Hepatocyte (in vitro differentiated cells): ENCODE data around the gene SPATA2. TPM values are rescaled to one million over a fixed set of nuclear protein-coding genes. Genes with fewer than 3 reads are reported as not detected.
"Not testable (repeated sequence)": the region's sequence is repeated elsewhere in the genome, so short reads cannot be mapped to it uniquely, and the experiment has no call there.

Experiments
- DNase-seq: peaks from one replicate; pipeline ENCODE4 v3.0.0-alpha.2; 2016; ENCODE audit warnings: low spot score
- H2AFZ ChIP-seq: fragments of 200-600 bp; sonication (generic); 2 replicates; pipeline ENCODE4 v1.6.0; 2016; ENCODE audit warnings: antibody characterized with exemption, mild to moderate bottlenecking
- H3K27ac ChIP-seq: fragments of 200-600 bp; sonication (generic); 2 replicates; pipeline ENCODE4 v1.5.1; 2016; ENCODE audit warnings: mild to moderate bottlenecking
- H3K27me3 ChIP-seq: fragments of 200-600 bp; sonication (generic); 2 replicates; pipeline ENCODE4 v1.6.1; 2016
- H3K36me3 ChIP-seq: fragments of 200-600 bp; sonication (generic); replicated peaks from 2 replicates; pipeline ENCODE4 v1.5.1; 2016; ENCODE audit warnings: low read depth; ENCODE audit not compliant: insufficient read depth
- H3K4me1 ChIP-seq: fragments of 200-600 bp; sonication (generic); 2 replicates; pipeline ENCODE4 v1.5.1; 2016; ENCODE audit warnings: mild to moderate bottlenecking, moderate library complexity; ENCODE audit not compliant: insufficient read depth
- H3K4me2 ChIP-seq: fragments of 200-600 bp; sonication (generic); 2 replicates; pipeline ENCODE4 v1.6.0; 2016
- H3K4me3 ChIP-seq: fragments of 200-600 bp; sonication (generic); 2 replicates; pipeline ENCODE4 v1.5.1; 2016; ENCODE audit warnings: mild to moderate bottlenecking
- H3K79me2 ChIP-seq: fragments of 200-600 bp; sonication (generic); 2 replicates; pipeline ENCODE4 v1.6.0; 2017; ENCODE audit warnings: mild to moderate bottlenecking
- H3K9me2 ChIP-seq: fragments of 200-600 bp; sonication (generic); replicated peaks from 2 replicates; pipeline ENCODE4 v1.6.0; 2017; ENCODE audit warnings: mild to moderate bottlenecking; ENCODE audit not compliant: insufficient read depth
- H3K9me3 ChIP-seq: fragments of 200-600 bp; sonication (generic); 2 replicates; pipeline ENCODE4 v1.5.1; 2016; ENCODE audit warnings: low read depth, mild to moderate bottlenecking
- H4K20me1 ChIP-seq: fragments of 200-600 bp; sonication (generic); 2 replicates; pipeline ENCODE4 v1.6.0; 2016; ENCODE audit warnings: mild to moderate bottlenecking; ENCODE audit not compliant: insufficient read depth, poor library complexity, severe bottlenecking
- CTCF ChIP-seq: fragments of 200-600 bp; sonication (generic); IDR thresholded peaks from 2 replicates; pipeline ENCODE4 v1.5.1; 2016; ENCODE audit warnings: antibody characterized with exemption, mild to moderate bottlenecking; ENCODE audit not compliant: poor library complexity
- EZH2 ChIP-seq: fragments of 200-600 bp; sonication (generic); IDR thresholded peaks from 2 replicates; pipeline ENCODE4 v1.6.1; 2016; ENCODE audit warnings: antibody characterized with exemption, mild to moderate bottlenecking, borderline replicate concordance
- EZH2phosphoT487 ChIP-seq: fragments of 200-600 bp; sonication (generic); IDR thresholded peaks from one replicate; pipeline ENCODE4 v1.6.1; 2018; ENCODE audit warnings: antibody characterized with exemption, mild to moderate bottlenecking, low read depth, moderate library complexity; ENCODE audit not compliant: unreplicated experiment, severe bottlenecking
- WGBS: methylation state at CpG from one replicate; pipeline ENCODE4 v1.1.6; 2016; ENCODE audit warnings: low lambda C conversion rate; ENCODE audit errors: missing lambda C conversion rate; 5-methylcytosine and 5-hydroxymethylcytosine counted together
- polyA plus RNA-seq: library from polyadenylated mRNA; unstranded; fragments of >200 nt; fragmentation: Nextera tagmentation; extraction: Ambion mirVana; gene quantifications from 2 replicates; pipeline ENCODE4 v1.2.1, GENCODE V29; 2016
- total RNA-seq: library from RNA; depleted of rRNA; stranded (reverse); fragments of >200 nt; gene quantifications from 2 replicates; pipeline ENCODE4 v1.2.3, GENCODE V29; 2014

SPATA2 gene
- total and polyA plus RNA-seq, 2 experiments from 2014 or later, result 5.9 to 9.6 TPM

- peak overlapping the region; percentile 36 for H3K4me2 ChIP-seq
Observed at GRCh38 chr20:49866051-49866450, 49.3 kb downstream of the SPATA2 start.

GRCh38 chr20:49865559-49865958 is 49.8 kb downstream of the SPATA2 start:
- no peak for DNase-seq
- H4K20me1 ChIP-seq, result no peaks in the 10 kb centered on the region
- peak overlapping the region; percentile 61 for H3K27ac ChIP-seq
- H3K36me3 ChIP-seq, result no peaks in the 10 kb centered on the region
- TF ChIP-seq CTCF (no peak), EZH2phosphoT487 (no peak), EZH2 (no peak)
- H3K27me3 ChIP-seq, result no peaks in the 10 kb centered on the region
- no peak overlapping the region for H3K4me3 ChIP-seq
- peaks cover 14% of the 10 kb centered on the region for H3K4me1 ChIP-seq
- no peaks in the 10 kb centered on the region for H3K9me3 ChIP-seq
- WGBS, result 79% methylated on average over 7 of the region's 7 CpGs
- no peak overlapping the region for H2AFZ ChIP-seq
- no peak overlapping the region for H3K4me2 ChIP-seq
- no peaks in the 10 kb centered on the region for H3K9me2 ChIP-seq
- no peaks in the 10 kb centered on the region for H3K79me2 ChIP-seq

More at GRCh38 chr20:49866051-49866450, 49.3 kb downstream of the SPATA2 start:
- Histone ChIP-seq H2AFZ (no peak overlapping the region), H4K20me1 (no peaks in the 10 kb centered on the region), H3K4me1 (peaks cover 14% of the 10 kb centered on the region), H3K27me3 (no peaks in the 10 kb centered on the region), H3K36me3 (no peaks in the 10 kb centered on the region), H3K4me3 (no peak overlapping the region), H3K9me3 (no peaks in the 10 kb centered on the region), H3K27ac (peak overlapping the region; percentile 61), H3K9me2 (no peaks in the 10 kb centered on the region), H3K79me2 (no peaks in the 10 kb centered on the region)
- no peak for DNase-seq
- no peak for TF ChIP-seq EZH2phosphoT487
- 78% methylated on average over 8 of the region's 8 CpGs for WGBS

GRCh38 chr20:49863666-49864065 is 51.7 kb downstream of the SPATA2 start:
- Histone ChIP-seq H3K27me3 (no peaks in the 10 kb centered on the region), H3K4me1 (peaks cover 14% of the 10 kb centered on the region), H3K79me2 (no peaks in the 10 kb centered on the region), H2AFZ (no peak overlapping the region), H4K20me1 (no peaks in the 10 kb centered on the region), H3K36me3 (no peaks in the 10 kb centered on the region), H3K4me2 (no peak overlapping the region), H3K9me3 (no peaks in the 10 kb centered on the region), H3K4me3 (no peak overlapping the region), H3K27ac (no peak overlapping the region), H3K9me2 (no peaks in the 10 kb centered on the region)
- no peak for DNase-seq
- no peak for TF ChIP-seq EZH2
- TF ChIP-seq CTCF, result no peak
- TF ChIP-seq EZH2phosphoT487, result no peak
- 97% methylated on average over 6 of the region's 6 CpGs for WGBS

- TF ChIP-seq CTCF, result no peak
- TF ChIP-seq EZH2phosphoT487, result no peak
- no peak for TF ChIP-seq EZH2
- no peak overlapping the region for H3K4me2 ChIP-seq
- no peaks in the 10 kb centered on the region for H3K9me2 ChIP-seq
- no peaks in the 10 kb centered on the region for H3K79me2 ChIP-seq
- no peak for DNase-seq
- H3K36me3 ChIP-seq, result no peaks in the 10 kb centered on the region
- WGBS, result 84% methylated on average over 6 of the region's 6 CpGs
- H4K20me1 ChIP-seq, result no peaks in the 10 kb centered on the region
- no peak overlapping the region for H3K27ac ChIP-seq
- H3K9me3 ChIP-seq, result no peaks in the 10 kb centered on the region
- no peak overlapping the region for H2AFZ ChIP-seq
- peaks cover 12% of the 10 kb centered on the region for H3K4me1 ChIP-seq
- no peak overlapping the region for H3K4me3 ChIP-seq
- no peaks in the 10 kb centered on the region for H3K27me3 ChIP-seq
Observed at GRCh38 chr20:49862607-49863200, 52.6 kb downstream of the SPATA2 start.

GRCh38 chr20:49861232-49861631 is 54.1 kb downstream of the SPATA2 start:
- not testable (repeated sequence) for H3K4me1 ChIP-seq

More at GRCh38 chr20:49861232-49861631, 54.1 kb downstream of the SPATA2 start:
- H3K4me2 ChIP-seq, H3K27ac ChIP-seq, H3K36me3 ChIP-seq, H2AFZ ChIP-seq, H3K27me3 ChIP-seq, H3K9me3 ChIP-seq, H3K79me2 ChIP-seq, H4K20me1 ChIP-seq, H3K9me2 ChIP-seq, H3K4me3 ChIP-seq, DNase-seq: not testable (repeated sequence)
- 90% methylated on average over 3 of the region's 3 CpGs for WGBS
